SK-N-SH (cell line): ENCODE data around the gene MORN5.

Source experiments
- MXI1 ChIP-seq: IDR thresholded peaks from 2 replicates; pipeline ENCODE4 v1.6.1; 2012; ENCODE audit warnings: mild to moderate bottlenecking, low read depth, low read length, improper control_type of control experiment
- TF ChIP-seq, protein P1 (sequence below): fragments of 150-350 bp; IDR thresholded peaks from 2 replicates; pipeline ENCODE4 v1.6.1; 2016; ENCODE audit warnings: mild to moderate bottlenecking, low read depth, low read length

DNA sequence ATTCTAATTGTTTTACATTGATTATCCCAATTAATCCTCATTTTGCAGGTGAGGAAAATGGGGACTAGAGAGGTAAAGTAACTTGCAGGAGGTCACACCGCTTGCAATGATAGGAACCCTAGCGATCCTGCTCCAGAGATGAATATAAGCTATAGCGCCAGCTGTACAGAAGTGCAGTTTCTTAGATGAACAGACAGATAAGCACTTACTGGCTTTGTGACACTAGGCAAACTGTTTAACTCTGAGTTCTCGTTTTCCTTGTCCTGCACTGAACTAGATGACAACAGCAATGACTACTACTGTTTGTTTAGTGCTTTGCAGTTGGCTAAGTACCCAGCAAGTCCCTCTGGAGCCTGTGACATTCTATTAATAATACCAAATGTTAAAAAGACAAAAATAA is 57.9 kb downstream of the MORN5 start:
- TF ChIP-seq, protein P1, sequence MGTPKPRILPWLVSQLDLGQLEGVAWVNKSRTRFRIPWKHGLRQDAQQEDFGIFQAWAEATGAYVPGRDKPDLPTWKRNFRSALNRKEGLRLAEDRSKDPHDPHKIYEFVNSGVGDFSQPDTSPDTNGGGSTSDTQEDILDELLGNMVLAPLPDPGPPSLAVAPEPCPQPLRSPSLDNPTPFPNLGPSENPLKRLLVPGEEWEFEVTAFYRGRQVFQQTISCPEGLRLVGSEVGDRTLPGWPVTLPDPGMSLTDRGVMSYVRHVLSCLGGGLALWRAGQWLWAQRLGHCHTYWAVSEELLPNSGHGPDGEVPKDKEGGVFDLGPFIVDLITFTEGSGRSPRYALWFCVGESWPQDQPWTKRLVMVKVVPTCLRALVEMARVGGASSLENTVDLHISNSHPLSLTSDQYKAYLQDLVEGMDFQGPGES = no peak
- TF ChIP-seq MXI1 = no peak
